Stimulated activated CD8-positive, alpha-beta memory T cell treated with anti-CD3 and anti-CD28 coated beads, Interleukin-15, amount 100 ng/mL, for 48 hours (primary cell): ENCODE measurements around the gene PLPPR1.
"Not testable (repeated sequence)": the region's sequence is repeated elsewhere in the genome, so short reads cannot be mapped to it uniquely, and the experiment has no call there.

Experiments used
- DNase-seq, 2 donors: peaks; one replicate each; pipeline ENCODE4 v3.0.0-alpha.2; 2020; ENCODE audit warnings: low read depth in 2 of 2

The PLPPR1 gene

GRCh38 chr9:101291043-101291442 lies 262.5 kb downstream of the PLPPR1 start:
- not testable (repeated sequence) for DNase-seq

- DNase-seq = no peak
Observed at GRCh38 chr9:101299901-101300300, 271.4 kb downstream of the PLPPR1 start.

GRCh38 chr9:101307051-101307450 lies 278.5 kb downstream of the PLPPR1 start:
- DNase-seq = no peak

- no peak for DNase-seq
Observed at GRCh38 chr9:101307524-101308213, 279.1 kb downstream of the PLPPR1 start.

GRCh38 chr9:101309139-101309538 lies 280.6 kb downstream of the PLPPR1 start:
- no peak for DNase-seq

GRCh38 chr9:101311191-101311590 lies 282.7 kb downstream of the PLPPR1 start:
- no peak for DNase-seq

GRCh38 chr9:101311758-101312420 lies 283.4 kb downstream of the PLPPR1 start:
- no peak for DNase-seq

- DNase-seq = no peak
Observed at GRCh38 chr9:101312661-101313060, 284.1 kb downstream of the PLPPR1 start.

- no peak for DNase-seq
Observed at GRCh38 chr9:101315112-101315450, 286.6 kb downstream of the PLPPR1 start.

- DNase-seq = no peak
Observed at GRCh38 chr9:101317735-101318134, 289.2 kb downstream of the PLPPR1 start.

GRCh38 chr9:101323129-101323528 lies 294.6 kb downstream of the PLPPR1 start:
- DNase-seq = no peak

GRCh38 chr9:101324245-101324804 lies 295.8 kb downstream of the PLPPR1 start:
- DNase-seq = no peak

- DNase-seq = no peak
Observed at GRCh38 chr9:101325053-101325452, 296.5 kb downstream of the PLPPR1 start.

- no peak for DNase-seq
Observed at GRCh38 chr9:101326035-101326434, 297.5 kb downstream of the PLPPR1 start.

GRCh38 chr9:101326501-101326900 lies 298.0 kb downstream of the PLPPR1 start:
- DNase-seq = no peak

- not testable (repeated sequence) for DNase-seq
Observed at GRCh38 chr9:101327422-101327909, 298.9 kb downstream of the PLPPR1 start.

GRCh38 chr9:101332362-101332761 lies 303.8 kb downstream of the PLPPR1 start:
- no peak for DNase-seq

- no peak for DNase-seq
Observed at GRCh38 chr9:101333490-101333889, 305.0 kb downstream of the PLPPR1 start.

GRCh38 chr9:101333926-101334702 lies 305.6 kb downstream of the PLPPR1 start:
- no peak for DNase-seq

GRCh38 chr9:101336091-101336490 lies 307.6 kb downstream of the PLPPR1 start:
- no peak for DNase-seq

- no peak for DNase-seq
Observed at GRCh38 chr9:101337237-101337636, 308.7 kb downstream of the PLPPR1 start.

GRCh38 chr9:101341958-101342357 lies 313.4 kb downstream of the PLPPR1 start:
- no peak for DNase-seq
